Tibial nerve (tissue), 4 donors: ENCODE data around the gene KRT32. TPM values are rescaled to one million over a fixed set of nuclear protein-coding genes. Genes with fewer than 3 reads are reported as not detected.
A peak's percentile ranks its signal among the peaks of the same experiment; 100 is the strongest.

Source experiments
- DNase-seq, 2 donors: peaks; one replicate each; pipeline ENCODE4 v3.0.0-alpha.2; 2019; ENCODE audit warnings: low spot score in 2 of 2
- H3K27ac ChIP-seq, 4 donors: fragments of 200-600 bp; sonication (generic) in 3 of 4; one replicate each; pipeline ENCODE4 v1.5.1; 2017 to 2019; ENCODE audit warnings: mild to moderate bottlenecking in 1 of 4
- H3K27me3 ChIP-seq, 2 donors: fragments of 200-600 bp; sonication (generic) in 1 of 2; one replicate each; pipeline versions ENCODE4 v1.5.1 to v1.6.0; 2017 to 2019
- H3K36me3 ChIP-seq, 3 donors: fragments of 200-600 bp; sonication (generic); one replicate each; pipeline ENCODE4 v1.5.1; 2018 to 2019
- H3K4me1 ChIP-seq, 4 donors: fragments of 200-600 bp; sonication (generic) in 3 of 4; one replicate each; pipeline ENCODE4 v1.5.1; 2017 to 2019
- H3K4me3 ChIP-seq, 4 donors: fragments of 200-600 bp; sonication (generic) in 3 of 4; one replicate each; pipeline ENCODE4 v1.5.1; 2017 to 2019; ENCODE audit warnings: mild to moderate bottlenecking in 1 of 4, moderate library complexity in 1 of 4
- H3K9me3 ChIP-seq, 4 donors: fragments of 200-600 bp; sonication (generic) in 3 of 4; one replicate each; pipeline ENCODE4 v1.5.1; 2017 to 2019
- EP300 ChIP-seq, 2 donors: sonication (generic); formaldehyde crosslinking; IDR thresholded peaks; one replicate each; pipeline ENCODE4 v1.6.1; 2017; ENCODE audit warnings: antibody characterized with exemption in 2 of 2, mild to moderate bottlenecking in 1 of 2
- POLR2A ChIP-seq, 2 donors: fragments of 450-650 bp; IDR thresholded peaks; one replicate each; pipeline ENCODE4 v1.6.1; 2017; ENCODE audit warnings: antibody characterized with exemption in 2 of 2, mild to moderate bottlenecking in 2 of 2, moderate library complexity in 2 of 2
- WGBS, 2 donors: methylation state at CpG; one replicate each; pipeline ENCODE4 v1.1.5; 2018; 5-methylcytosine and 5-hydroxymethylcytosine counted together
- total RNA-seq, 4 donors: library from RNA; depleted of rRNA; stranded (reverse); fragments of >200 nt; gene quantifications; one replicate each; pipeline ENCODE4 v1.1.0, GENCODE V29; 2016
- TF ChIP-seq, protein P1 (sequence below), 5 experiments: fragments of 200-600 bp in 3 of 5; fragments of 450-650 bp in 2 of 5; sonication (generic) in 3 of 5; IDR thresholded peaks; one replicate each; pipeline ENCODE4 v1.5.1; 2016 to 2019; ENCODE audit warnings: antibody characterized with exemption in 5 of 5, mild to moderate bottlenecking in 3 of 5, moderate library complexity in 2 of 5

The KRT32 gene
- total RNA-seq, 4 donors from 2014 or later: 0.21 TPM; not detected in 3

DNA sequence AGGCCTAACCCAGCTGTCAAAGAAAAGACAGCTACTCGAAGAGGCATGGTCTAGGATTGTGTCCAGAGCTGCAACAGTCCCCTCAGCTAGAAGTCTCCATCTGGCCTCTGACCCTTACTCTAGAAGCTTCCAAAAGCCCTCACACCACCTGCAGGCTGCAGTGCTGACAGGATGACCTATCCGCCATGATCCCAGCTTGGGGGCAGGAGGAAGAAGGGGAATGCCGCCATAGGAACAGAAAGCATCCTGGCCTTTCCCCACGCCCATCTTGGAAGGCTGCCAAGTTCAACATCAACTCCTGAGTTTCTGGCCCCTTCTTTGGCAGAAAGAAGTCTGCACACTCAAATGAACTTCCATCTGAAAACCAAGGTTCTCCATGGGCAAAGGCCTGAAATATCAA is 25.6 kb upstream of the KRT32 start:
- Histone ChIP-seq H3K4me1 (peaks cover 0 to 29% (median 7%) of the 10 kb centered on the region in 4 donors), H3K9me3 (no peaks in the 10 kb centered on the region), H3K4me3 (no peak overlapping the region), H3K27ac (peak overlapping the region in 2 of 4 donors; percentile 30 to 73), H3K36me3 (no peaks in the 10 kb centered on the region), H3K27me3 (no peaks in the 10 kb centered on the region)
- WGBS, 2 donors: 21 to 26% methylated on average over 4 of the region's 4 CpGs
- TF ChIP-seq EP300 (IDR thresholded peaks at IDR 0.05): no peak
- TF ChIP-seq POLR2A (IDR thresholded peaks at IDR 0.05): no peak
- TF ChIP-seq, protein P1, sequence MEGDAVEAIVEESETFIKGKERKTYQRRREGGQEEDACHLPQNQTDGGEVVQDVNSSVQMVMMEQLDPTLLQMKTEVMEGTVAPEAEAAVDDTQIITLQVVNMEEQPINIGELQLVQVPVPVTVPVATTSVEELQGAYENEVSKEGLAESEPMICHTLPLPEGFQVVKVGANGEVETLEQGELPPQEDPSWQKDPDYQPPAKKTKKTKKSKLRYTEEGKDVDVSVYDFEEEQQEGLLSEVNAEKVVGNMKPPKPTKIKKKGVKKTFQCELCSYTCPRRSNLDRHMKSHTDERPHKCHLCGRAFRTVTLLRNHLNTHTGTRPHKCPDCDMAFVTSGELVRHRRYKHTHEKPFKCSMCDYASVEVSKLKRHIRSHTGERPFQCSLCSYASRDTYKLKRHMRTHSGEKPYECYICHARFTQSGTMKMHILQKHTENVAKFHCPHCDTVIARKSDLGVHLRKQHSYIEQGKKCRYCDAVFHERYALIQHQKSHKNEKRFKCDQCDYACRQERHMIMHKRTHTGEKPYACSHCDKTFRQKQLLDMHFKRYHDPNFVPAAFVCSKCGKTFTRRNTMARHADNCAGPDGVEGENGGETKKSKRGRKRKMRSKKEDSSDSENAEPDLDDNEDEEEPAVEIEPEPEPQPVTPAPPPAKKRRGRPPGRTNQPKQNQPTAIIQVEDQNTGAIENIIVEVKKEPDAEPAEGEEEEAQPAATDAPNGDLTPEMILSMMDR (IDR thresholded peaks at IDR 0.05): no peak
- DNase-seq: no peak

DNA sequence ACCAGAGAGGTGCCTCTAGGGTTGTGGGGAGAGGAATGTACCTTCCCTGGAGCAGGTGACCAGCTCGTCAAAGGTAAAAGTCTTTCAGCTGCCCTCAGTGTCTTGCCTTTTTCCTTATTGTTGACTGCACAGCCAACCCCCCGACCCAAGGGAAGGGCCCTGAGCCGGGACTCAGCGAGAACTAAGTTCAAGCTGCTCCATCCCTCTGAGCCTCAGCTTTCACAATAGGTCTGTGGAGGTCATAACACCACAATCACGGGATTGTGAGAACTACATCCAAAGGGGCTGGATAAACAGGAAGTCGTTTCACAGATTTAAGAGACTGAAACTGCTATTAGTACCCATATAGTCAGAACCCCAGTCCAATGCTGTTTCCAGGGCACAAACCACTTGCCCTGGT is 25.2 kb upstream of the KRT32 start:
- Histone ChIP-seq H3K27ac (peak overlapping the region in 2 of 4 donors; percentile 30 to 73), H3K36me3 (no peaks in the 10 kb centered on the region), H3K9me3 (no peaks in the 10 kb centered on the region), H3K4me1 (peaks cover 0 to 29% (median 7%) of the 10 kb centered on the region in 4 donors), H3K4me3 (no peak overlapping the region), H3K27me3 (no peaks in the 10 kb centered on the region)
- DNase-seq: peak in 1 of 2 donors; percentile 77
- 13 to 19% methylated on average over 6 of the region's 6 CpGs for WGBS, 2 donors
- TF ChIP-seq POLR2A (IDR thresholded peaks at IDR 0.05) (no peak), EP300 (IDR thresholded peaks at IDR 0.05) (peak in 1 of 2 donors; percentile 73)
- TF ChIP-seq, protein P1 (IDR thresholded peaks at IDR 0.05): no peak

- no peaks in the 10 kb centered on the region for H3K36me3 ChIP-seq
- TF ChIP-seq, protein P1 (IDR thresholded peaks at IDR 0.05): no peak
- TF ChIP-seq POLR2A (IDR thresholded peaks at IDR 0.05): no peak
- TF ChIP-seq EP300 (IDR thresholded peaks at IDR 0.05): no peak
- peaks cover 0 to 23% (median 7%) of the 10 kb centered on the region in 4 donors for H3K4me1 ChIP-seq
- no peaks in the 10 kb centered on the region for H3K27me3 ChIP-seq
- H3K9me3 ChIP-seq: no peaks in the 10 kb centered on the region
- no peak for DNase-seq
- no peak overlapping the region for H3K4me3 ChIP-seq
- peak overlapping the region in 1 of 4 donors; percentile 73 for H3K27ac ChIP-seq
- 94 to 100% methylated on average over 2 of the region's 2 CpGs for WGBS, 2 donors
Measured at GRCh38 chr17:41491476-41491875, 24.3 kb upstream of the KRT32 start.

GRCh38 chr17:41490000-41490990 is 23.1 kb upstream of the KRT32 start:
- DNase-seq: no peak
- TF ChIP-seq EP300 (IDR thresholded peaks at IDR 0.05) (no peak), POLR2A (IDR thresholded peaks at IDR 0.05) (no peak)
- TF ChIP-seq, protein P1 (IDR thresholded peaks at IDR 0.05): no peak
- Histone ChIP-seq H3K36me3 (no peaks in the 10 kb centered on the region), H3K4me3 (no peak overlapping the region), H3K9me3 (no peaks in the 10 kb centered on the region), H3K27me3 (no peaks in the 10 kb centered on the region), H3K27ac (no peak overlapping the region), H3K4me1 (peaks cover 0 to 23% (median 7%) of the 10 kb centered on the region in 4 donors)
- 76 to 82% methylated on average over 10 of the region's 10 CpGs for WGBS, 2 donors

DNA sequence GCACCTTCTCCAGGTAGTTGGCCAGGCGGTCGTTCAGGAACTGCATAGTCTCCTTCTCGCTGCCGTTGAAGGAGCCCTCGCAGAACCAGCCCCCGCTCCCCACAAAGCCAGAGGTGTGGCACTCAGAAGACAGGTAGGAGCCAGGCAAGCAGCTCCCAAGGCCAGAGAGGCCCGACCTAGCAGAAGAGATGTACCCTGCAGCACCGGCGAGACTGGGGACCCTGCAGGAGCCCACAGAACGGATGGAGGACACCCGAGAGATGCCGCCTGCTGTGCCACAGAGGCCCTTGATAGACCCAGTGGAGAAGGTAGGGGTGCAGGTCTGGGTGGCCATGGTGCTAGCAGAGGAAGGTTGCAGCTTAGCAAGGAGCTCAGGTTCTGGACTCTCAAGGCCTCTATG is 22.3 kb upstream of the KRT32 start, which contains the start of gene KRT36:
Gene KRT36 (minus strand): TSS at position 380 of the 400 bp plus-strand sequence. CDS start 46 bp downstream, at position 334.
- WGBS, 2 donors: 93 to 95% methylated on average over 6 to 12 of the region's 12 CpGs
- H3K9me3 ChIP-seq: no peaks in the 10 kb centered on the region
- H3K27me3 ChIP-seq: no peaks in the 10 kb centered on the region
- no peaks in the 10 kb centered on the region for H3K36me3 ChIP-seq
- DNase-seq: no peak
- no peak within 1 kb of the TSS for H3K4me3 ChIP-seq
- H3K4me1 ChIP-seq: peaks cover 0 to 23% (median 7%) of the 10 kb centered on the region in 4 donors
- TF ChIP-seq, protein P1 (IDR thresholded peaks at IDR 0.05): no peak
- no peak for TF ChIP-seq POLR2A (IDR thresholded peaks at IDR 0.05)
- no peak for TF ChIP-seq EP300 (IDR thresholded peaks at IDR 0.05)
- no peak within 1 kb of the TSS for H3K27ac ChIP-seq
